ENCODE data around the gene FUT8.

Gene FUT8

GRCh38 chr14:65770681-65771080 lies 358.2 kb downstream of the FUT8 start:
- TF ChIP-seq ZNF274 (IDR thresholded peaks at IDR 0.05; ENCODE audit: low read depth, low read length) (no peak), SUZ12 (IDR thresholded peaks at IDR 0.05; ENCODE audit: extremely low read depth, insufficient read depth, insufficient read length) (no peak), YY1 (IDR thresholded peaks at IDR 0.05; ENCODE audit: insufficient read depth, insufficient read length) (no peak)
- no peak for DNase-seq (ENCODE audit: low read depth, low spot score)
- H3K9ac ChIP-seq (ENCODE audit: insufficient read length, low read depth): no peak overlapping the region
- no peaks in the 10 kb centered on the region for H3K4me1 ChIP-seq (ENCODE audit: insufficient read depth, insufficient read length)
- H3K4me3 ChIP-seq (ENCODE audit: insufficient read length, low read depth): no peak overlapping the region
- no peaks in the 10 kb centered on the region for H3K36me3 ChIP-seq (ENCODE audit: insufficient read depth, insufficient read length, low read length)
- H3K9me3 ChIP-seq (ENCODE audit: insufficient read depth, low read length): no peaks in the 10 kb centered on the region
- no peaks in the 10 kb centered on the region for H3K27me3 ChIP-seq (ENCODE audit: insufficient read depth, insufficient read length)

- H3K4me1 ChIP-seq (ENCODE audit: insufficient read depth, insufficient read length): no peaks in the 10 kb centered on the region
- DNase-seq (ENCODE audit: low read depth, low spot score): no peak
- no peaks in the 10 kb centered on the region for H3K36me3 ChIP-seq (ENCODE audit: insufficient read depth, insufficient read length, low read length)
- no peaks in the 10 kb centered on the region for H3K9me3 ChIP-seq (ENCODE audit: insufficient read depth, low read length)
- H3K4me3 ChIP-seq (ENCODE audit: insufficient read length, low read depth): no peak overlapping the region
- no peak overlapping the region for H3K9ac ChIP-seq (ENCODE audit: insufficient read length, low read depth)
- no peaks in the 10 kb centered on the region for H3K27me3 ChIP-seq (ENCODE audit: insufficient read depth, insufficient read length)
- TF ChIP-seq SUZ12 (IDR thresholded peaks at IDR 0.05; ENCODE audit: extremely low read depth, insufficient read depth, insufficient read length): no peak
- TF ChIP-seq YY1 (IDR thresholded peaks at IDR 0.05; ENCODE audit: insufficient read depth, insufficient read length): no peak
- TF ChIP-seq ZNF274 (IDR thresholded peaks at IDR 0.05; ENCODE audit: low read depth, low read length): no peak
Observed at GRCh38 chr14:65771271-65771670, 358.7 kb downstream of the FUT8 start.

GRCh38 chr14:65772466-65772865 lies 359.9 kb downstream of the FUT8 start:
- no peak for TF ChIP-seq ZNF274 (IDR thresholded peaks at IDR 0.05; ENCODE audit: low read depth, low read length)
- no peak for TF ChIP-seq SUZ12 (IDR thresholded peaks at IDR 0.05; ENCODE audit: extremely low read depth, insufficient read depth, insufficient read length)
- TF ChIP-seq YY1 (IDR thresholded peaks at IDR 0.05; ENCODE audit: insufficient read depth, insufficient read length): no peak
- H3K27me3 ChIP-seq (ENCODE audit: insufficient read depth, insufficient read length): no peaks in the 10 kb centered on the region
- no peaks in the 10 kb centered on the region for H3K9me3 ChIP-seq (ENCODE audit: insufficient read depth, low read length)
- no peaks in the 10 kb centered on the region for H3K36me3 ChIP-seq (ENCODE audit: insufficient read depth, insufficient read length, low read length)
- H3K4me3 ChIP-seq (ENCODE audit: insufficient read length, low read depth): no peak overlapping the region
- no peak for DNase-seq (ENCODE audit: low read depth, low spot score)
- no peaks in the 10 kb centered on the region for H3K4me1 ChIP-seq (ENCODE audit: insufficient read depth, insufficient read length)
- no peak overlapping the region for H3K9ac ChIP-seq (ENCODE audit: insufficient read length, low read depth)

GRCh38 chr14:65772921-65773574 lies 360.5 kb downstream of the FUT8 start:
- Histone ChIP-seq H3K4me1 (ENCODE audit: insufficient read depth, insufficient read length) (no peaks in the 10 kb centered on the region), H3K4me3 (ENCODE audit: insufficient read length, low read depth) (no peak overlapping the region), H3K9me3 (ENCODE audit: insufficient read depth, low read length) (no peaks in the 10 kb centered on the region), H3K9ac (ENCODE audit: insufficient read length, low read depth) (no peak overlapping the region), H3K36me3 (ENCODE audit: insufficient read depth, insufficient read length, low read length) (no peaks in the 10 kb centered on the region), H3K27me3 (ENCODE audit: insufficient read depth, insufficient read length) (no peaks in the 10 kb centered on the region)
- no peak for DNase-seq (ENCODE audit: low read depth, low spot score)
- no peak for TF ChIP-seq SUZ12 (IDR thresholded peaks at IDR 0.05; ENCODE audit: extremely low read depth, insufficient read depth, insufficient read length)
- no peak for TF ChIP-seq YY1 (IDR thresholded peaks at IDR 0.05; ENCODE audit: insufficient read depth, insufficient read length)
- no peak for TF ChIP-seq ZNF274 (IDR thresholded peaks at IDR 0.05; ENCODE audit: low read depth, low read length)

- DNase-seq (ENCODE audit: low read depth, low spot score): no peak
- H3K4me3 ChIP-seq (ENCODE audit: insufficient read length, low read depth): no peak overlapping the region
- no peaks in the 10 kb centered on the region for H3K4me1 ChIP-seq (ENCODE audit: insufficient read depth, insufficient read length)
- no peaks in the 10 kb centered on the region for H3K9me3 ChIP-seq (ENCODE audit: insufficient read depth, low read length)
- TF ChIP-seq YY1 (IDR thresholded peaks at IDR 0.05; ENCODE audit: insufficient read depth, insufficient read length) (no peak), ZNF274 (IDR thresholded peaks at IDR 0.05; ENCODE audit: low read depth, low read length) (no peak), SUZ12 (IDR thresholded peaks at IDR 0.05; ENCODE audit: extremely low read depth, insufficient read depth, insufficient read length) (no peak)
- H3K27me3 ChIP-seq (ENCODE audit: insufficient read depth, insufficient read length): no peaks in the 10 kb centered on the region
- no peak overlapping the region for H3K9ac ChIP-seq (ENCODE audit: insufficient read length, low read depth)
- H3K36me3 ChIP-seq (ENCODE audit: insufficient read depth, insufficient read length, low read length): no peaks in the 10 kb centered on the region
Observed at GRCh38 chr14:65774041-65774440, 361.5 kb downstream of the FUT8 start.

GRCh38 chr14:65776193-65776852 lies 363.8 kb downstream of the FUT8 start:
- Histone ChIP-seq H3K4me3 (ENCODE audit: insufficient read length, low read depth) (no peak overlapping the region), H3K36me3 (ENCODE audit: insufficient read depth, insufficient read length, low read length) (no peaks in the 10 kb centered on the region), H3K9me3 (ENCODE audit: insufficient read depth, low read length) (no peaks in the 10 kb centered on the region), H3K4me1 (ENCODE audit: insufficient read depth, insufficient read length) (no peaks in the 10 kb centered on the region), H3K27me3 (ENCODE audit: insufficient read depth, insufficient read length) (no peaks in the 10 kb centered on the region), H3K9ac (ENCODE audit: insufficient read length, low read depth) (no peak overlapping the region)
- TF ChIP-seq ZNF274 (IDR thresholded peaks at IDR 0.05; ENCODE audit: low read depth, low read length): no peak
- TF ChIP-seq YY1 (IDR thresholded peaks at IDR 0.05; ENCODE audit: insufficient read depth, insufficient read length): no peak
- no peak for TF ChIP-seq SUZ12 (IDR thresholded peaks at IDR 0.05; ENCODE audit: extremely low read depth, insufficient read depth, insufficient read length)
- DNase-seq (ENCODE audit: low read depth, low spot score): no peak

GRCh38 chr14:65780566-65780965 lies 368.0 kb downstream of the FUT8 start:
- H3K9ac ChIP-seq (ENCODE audit: insufficient read length, low read depth): no peak overlapping the region
- H3K27me3 ChIP-seq (ENCODE audit: insufficient read depth, insufficient read length): no peaks in the 10 kb centered on the region
- TF ChIP-seq SUZ12 (IDR thresholded peaks at IDR 0.05; ENCODE audit: extremely low read depth, insufficient read depth, insufficient read length) (no peak), ZNF274 (IDR thresholded peaks at IDR 0.05; ENCODE audit: low read depth, low read length) (no peak), YY1 (IDR thresholded peaks at IDR 0.05; ENCODE audit: insufficient read depth, insufficient read length) (no peak)
- H3K36me3 ChIP-seq (ENCODE audit: insufficient read depth, insufficient read length, low read length): no peaks in the 10 kb centered on the region
- DNase-seq (ENCODE audit: low read depth, low spot score): no peak
- H3K4me3 ChIP-seq (ENCODE audit: insufficient read length, low read depth): no peak overlapping the region
- no peaks in the 10 kb centered on the region for H3K4me1 ChIP-seq (ENCODE audit: insufficient read depth, insufficient read length)
- H3K9me3 ChIP-seq (ENCODE audit: insufficient read depth, low read length): no peaks in the 10 kb centered on the region
